SK-N-SH treated with all-trans-retinoic acid at 6 μM for 48 hours (cell line): ENCODE results near the gene AGBL1.

Experiments
- ARNTL ChIP-seq: fragments of 450-650 bp; formaldehyde crosslinking; IDR thresholded peaks from 2 replicates; pipeline ENCODE4 v1.5.0; 2020; ENCODE audit warnings: low read depth, mild to moderate bottlenecking, moderate library complexity, borderline replicate concordance
- CREB5 ChIP-seq: fragments of 250-450 bp; sonication (Bioruptor Pico); IDR thresholded peaks from 2 replicates; pipeline ENCODE4 v1.5.1; 2020; ENCODE audit warnings: low read depth, mild to moderate bottlenecking, moderate library complexity
- CSDC2 ChIP-seq: fragments of 250-450 bp; sonication (Bioruptor Pico); IDR thresholded peaks from 2 replicates; pipeline ENCODE4 v1.5.0; 2020; ENCODE audit warnings: mild to moderate bottlenecking, moderate library complexity
- CSRNP3 ChIP-seq: fragments of 250-450 bp; sonication (Bioruptor Pico); IDR thresholded peaks from 2 replicates; pipeline ENCODE4 v1.5.1; 2021; ENCODE audit warnings: mild to moderate bottlenecking, moderate library complexity
- ISL1 ChIP-seq: fragments of 250-450 bp; sonication (Bioruptor Pico); IDR thresholded peaks from 2 replicates; pipeline ENCODE4 v2.1.2; 2022; ENCODE audit warnings: mild to moderate bottlenecking, moderate library complexity
- PATZ1 ChIP-seq: fragments of 250-450 bp; sonication (Bioruptor Pico); IDR thresholded peaks from 2 replicates; pipeline ENCODE4 v1.8.0; 2020; ENCODE audit warnings: mild to moderate bottlenecking, moderate library complexity, borderline replicate concordance
- POU6F1 ChIP-seq: fragments of 250-450 bp; sonication (Bioruptor Pico); IDR thresholded peaks from 2 replicates; pipeline ENCODE4 v1.8.0; 2021; ENCODE audit warnings: low read depth, mild to moderate bottlenecking, moderate library complexity, borderline replicate concordance
- RARB ChIP-seq: fragments of 250-450 bp; sonication (Bioruptor Pico); IDR thresholded peaks from 2 replicates; pipeline ENCODE4 v1.8.0; 2021; ENCODE audit warnings: mild to moderate bottlenecking, moderate library complexity
- TOX ChIP-seq: fragments of 250-450 bp; sonication (Bioruptor Pico); IDR thresholded peaks from 2 replicates; pipeline ENCODE4 v1.8.0; 2021; ENCODE audit warnings: mild to moderate bottlenecking, moderate library complexity, borderline replicate concordance
- ZFP30 ChIP-seq: fragments of 450-650 bp; formaldehyde crosslinking; IDR thresholded peaks from 2 replicates; pipeline ENCODE4 v1.5.0; 2022; ENCODE audit warnings: mild to moderate bottlenecking, moderate library complexity
- ZNF565 ChIP-seq: fragments of 450-650 bp; formaldehyde crosslinking; conservative IDR thresholded peaks from 2 replicates; pipeline ENCODE4 v1.5.0; 2020; ENCODE audit warnings: low read depth, mild to moderate bottlenecking, moderate library complexity
- ZNF8 ChIP-seq: fragments of 450-650 bp; formaldehyde crosslinking; IDR thresholded peaks from 2 replicates; pipeline ENCODE4 v1.5.0; 2020; ENCODE audit warnings: mild to moderate bottlenecking, moderate library complexity

- TF ChIP-seq PATZ1 (no peak), ZFP30 (CRISPR knock-in tag) (no peak), CREB5 (CRISPR knock-in tag) (no peak), ISL1 (CRISPR knock-in tag) (no peak), ZNF565 (no peak), ARNTL (CRISPR knock-in tag) (no peak), TOX (CRISPR knock-in tag) (no peak), ZNF8 (CRISPR knock-in tag) (no peak), POU6F1 (no peak), CSDC2 (CRISPR knock-in tag) (no peak), RARB (CRISPR knock-in tag) (no peak), CSRNP3 (no peak)
These were observed 530.4 kb downstream of the AGBL1 start for GRCh38 chr15:86610038-86610437.
